Nephron (organoid): ENCODE results near the gene KCTD3.

Experiments
- H3K27ac Mint-ChIP-seq, 3 experiments: 2 replicates each; pipeline ENCODE4 v1.8.0; 2020; ENCODE audit warnings: mixed read lengths in 3 of 3, mild to moderate bottlenecking in 2 of 3, moderate library complexity in 1 of 3
- H3K27me3 Mint-ChIP-seq: 2 replicates; pipeline ENCODE4 v1.8.0; 2021; ENCODE audit warnings: low read depth, mild to moderate bottlenecking, moderate library complexity, mixed read lengths
- H3K36me3 Mint-ChIP-seq: 2 replicates; pipeline ENCODE4 v1.8.0; 2020; ENCODE audit warnings: low read depth, mixed read lengths
- H3K4me1 Mint-ChIP-seq: 2 replicates; pipeline ENCODE4 v1.8.0; 2020; ENCODE audit warnings: mixed read lengths
- H3K4me3 Mint-ChIP-seq, 3 experiments: 2 replicates each; pipeline ENCODE4 v1.8.0; 2020; ENCODE audit warnings: mild to moderate bottlenecking in 3 of 3, mixed read lengths in 3 of 3, moderate library complexity in 2 of 3
- H3K9me3 Mint-ChIP-seq: 2 replicates; pipeline ENCODE4 v1.8.0; 2020; ENCODE audit warnings: mixed read lengths
- CTCF ChIP-seq, 3 experiments: fragments of 200-600 bp; sonication (generic); IDR thresholded peaks; one replicate each; pipeline ENCODE4 v1.5.0; 2021; ENCODE audit warnings: antibody characterized with exemption in 3 of 3; ENCODE audit not compliant: unreplicated experiment in 3 of 3

Gene KCTD3

GRCh38 chr1:215612391-215612790 lies 45.3 kb downstream of the KCTD3 start:
- Mint-ChIP-seq H3K9me3 (peaks cover 4% of the 10 kb centered on the region), H3K4me3 (no peak overlapping the region)

GRCh38 chr1:215617979-215618378 lies 50.9 kb downstream of the KCTD3 start:
- Mint-ChIP-seq H3K27me3 (no peaks in the 10 kb centered on the region), H3K4me3 (no peak overlapping the region), H3K36me3 (peaks cover 59% of the 10 kb centered on the region), H3K27ac (no peak overlapping the region), H3K9me3 (peaks cover 4% of the 10 kb centered on the region), H3K4me1 (no peaks in the 10 kb centered on the region)
- TF ChIP-seq CTCF (IDR thresholded peaks at IDR 0.05; ENCODE audit: unreplicated experiment in 3 of 3) = no peak

More at GRCh38 chr1:215612391-215612790, 45.3 kb downstream of the KCTD3 start:
- TF ChIP-seq CTCF (IDR thresholded peaks at IDR 0.05; ENCODE audit: unreplicated experiment in 3 of 3) = no peak
- peak overlapping the region in 1 of 3 experiments; percentile 33 for H3K27ac Mint-ChIP-seq
- H3K4me1 Mint-ChIP-seq = no peaks in the 10 kb centered on the region
- no peaks in the 10 kb centered on the region for H3K27me3 Mint-ChIP-seq
- H3K36me3 Mint-ChIP-seq = peaks cover 66% of the 10 kb centered on the region

GRCh38 chr1:215623162-215623561 lies 56.1 kb downstream of the KCTD3 start:
- H3K27ac Mint-ChIP-seq = no peak overlapping the region
- peaks cover 25% of the 10 kb centered on the region for H3K36me3 Mint-ChIP-seq
- no peak overlapping the region for H3K4me3 Mint-ChIP-seq

GRCh38 chr1:215625949-215626348 lies 58.8 kb downstream of the KCTD3 start:
- Mint-ChIP-seq H3K36me3 (peaks cover 4% of the 10 kb centered on the region), H3K27ac (no peak overlapping the region), H3K27me3 (no peaks in the 10 kb centered on the region), H3K9me3 (no peaks in the 10 kb centered on the region), H3K4me3 (no peak overlapping the region), H3K4me1 (no peaks in the 10 kb centered on the region)
- TF ChIP-seq CTCF (IDR thresholded peaks at IDR 0.05; ENCODE audit: unreplicated experiment in 3 of 3) = no peak

More at GRCh38 chr1:215623162-215623561, 56.1 kb downstream of the KCTD3 start:
- Mint-ChIP-seq H3K27me3 (no peaks in the 10 kb centered on the region), H3K4me1 (no peaks in the 10 kb centered on the region), H3K9me3 (no peaks in the 10 kb centered on the region)
- no peak for TF ChIP-seq CTCF (IDR thresholded peaks at IDR 0.05; ENCODE audit: unreplicated experiment in 3 of 3)

- no peak overlapping the region for H3K27ac Mint-ChIP-seq
- no peak overlapping the region for H3K4me3 Mint-ChIP-seq
- H3K27me3 Mint-ChIP-seq = no peaks in the 10 kb centered on the region
- no peaks in the 10 kb centered on the region for H3K9me3 Mint-ChIP-seq
- no peaks in the 10 kb centered on the region for H3K36me3 Mint-ChIP-seq
- H3K4me1 Mint-ChIP-seq = peaks cover 4% of the 10 kb centered on the region
- TF ChIP-seq CTCF (IDR thresholded peaks at IDR 0.05; ENCODE audit: unreplicated experiment in 3 of 3) = no peak
Observed at GRCh38 chr1:215631040-215631439, 63.9 kb downstream of the KCTD3 start.

- no peaks in the 10 kb centered on the region for H3K36me3 Mint-ChIP-seq
- no peak overlapping the region for H3K27ac Mint-ChIP-seq
- H3K4me3 Mint-ChIP-seq = no peak overlapping the region
- H3K4me1 Mint-ChIP-seq = peaks cover 4% of the 10 kb centered on the region
- TF ChIP-seq CTCF (IDR thresholded peaks at IDR 0.05; ENCODE audit: unreplicated experiment in 3 of 3) = no peak
- no peaks in the 10 kb centered on the region for H3K27me3 Mint-ChIP-seq
- no peaks in the 10 kb centered on the region for H3K9me3 Mint-ChIP-seq
Observed at GRCh38 chr1:215631489-215631888, 64.4 kb downstream of the KCTD3 start.
